Heart left ventricle (tissue), 13 donors: ENCODE measurements around the gene GAGE12E.
"Not testable (repeated sequence)": the region's sequence is repeated elsewhere in the genome, so short reads cannot be mapped to it uniquely, and the experiment has no call there.

Experiments used
- CTCF ChIP-seq, 12 donors: fragments of 200-600 bp; sonication (generic) in 4 of 12; IDR thresholded peaks; one replicate each; pipeline versions ENCODE4 v1.5.0 to v1.8.0; 2018 to 2022; ENCODE audit warnings: antibody characterized with exemption in 12 of 12, mild to moderate bottlenecking in 5 of 12
- POLR2A ChIP-seq, 2 donors: fragments of 450-650 bp; IDR thresholded peaks; one replicate each; pipeline ENCODE4 v1.6.1; 2017; ENCODE audit warnings: antibody characterized with exemption in 2 of 2, mild to moderate bottlenecking in 2 of 2, moderate library complexity in 2 of 2
- donor health status: ischemic (EF 13 %, LVEDD 7.1; RV severe dilation, severe dysfunction).
- donor health status: DM: no; HTN: yes; CAD: no.
- donor health status: DM: no; HTN: no; CAD: no.
- donor health status: ischemic (EF 25% LVEDD 6.9; RV normal size, moderate dysfunction).
- donor health status: ischemic (EF 25% LVEDD 5.7; RV mildly dilated, moderate dysfunction).
- donor health status: ischemic (EF 35%, LVEDD 5.7; RV mildly dilated, moderate dysfunction).
- donor health status: nonischemic (EF 11% LVEDD 7.7; RV severe dilation, severe dysfunction).
- donor health status: DM: yes; HTN: yes; CAD: no.
- donor health status: PGD.
- donor health status: ischemic (EF 29% LVEDD 5.4; RV normal size, mild dysfunction).
- donor health status: nonischemic (EF 23%, LVEDD 6.1; RV moderate dilation, normal function).

GRCh38 chrX:49541433-49541832, 9.7 kb upstream of the GAGE12E start, which contains the start of gene GAGE12D:
- not testable (repeated sequence) for TF ChIP-seq CTCF, POLR2A (IDR thresholded peaks at IDR 0.05)
